DND-41 (cell line): ENCODE measurements around the gene GOLGA3.

Experiments
- ATAC-seq: fragments of 200-7000 bp; cut with Tn5 transposase; 3 replicates; pipeline ENCODE4 v1.9.1; 2021; ENCODE audit warnings: low read depth; ENCODE audit not compliant: insufficient read depth
- DNase-seq: peaks from one replicate; pipeline ENCODE4 v3.0.0-alpha.2; 2020
- H2AFZ ChIP-seq: 2 replicates; pipeline ENCODE4 v1.6.0; 2012; ENCODE audit warnings: low read depth, low read length
- H3K27ac ChIP-seq: 2 replicates; pipeline ENCODE4 v1.5.1; 2012; ENCODE audit warnings: low read length, inconsistent platforms
- H3K27me3 ChIP-seq: fragments of 200-600 bp; sonication (generic); 2 replicates; pipeline ENCODE4 v1.6.0; 2012; ENCODE audit warnings: low read length, mild to moderate bottlenecking, inconsistent platforms; ENCODE audit not compliant: insufficient read depth, poor library complexity
- H3K36me3 ChIP-seq: 2 replicates; pipeline ENCODE4 v1.5.1; 2012; ENCODE audit warnings: low read length, inconsistent platforms; ENCODE audit not compliant: insufficient read depth
- H3K4me1 ChIP-seq: 2 replicates; pipeline ENCODE4 v1.5.1; 2012; ENCODE audit warnings: mild to moderate bottlenecking, low read length; ENCODE audit not compliant: insufficient read depth
- H3K4me2 ChIP-seq: 2 replicates; pipeline ENCODE4 v1.6.0; 2012; ENCODE audit warnings: mild to moderate bottlenecking, moderate library complexity, low read length, inconsistent platforms; ENCODE audit not compliant: insufficient read depth
- H3K4me3 ChIP-seq, 2 experiments: fragments of 200-600 bp in 1 of 2; shearing (Covaris generic) in 1 of 2; 2 replicates each; pipeline ENCODE4 v1.5.1; 2012 to 2016; ENCODE audit warnings: inconsistent platforms in 2 of 2, low read length in 2 of 2, mild to moderate bottlenecking in 2 of 2, low read depth in 1 of 2, moderate library complexity in 1 of 2
- H3K79me2 ChIP-seq: 2 replicates; pipeline ENCODE4 v1.6.0; 2012; ENCODE audit warnings: low read length, inconsistent platforms; ENCODE audit not compliant: insufficient read depth
- H3K9ac ChIP-seq: 2 replicates; pipeline ENCODE4 v1.6.0; 2012; ENCODE audit warnings: low read depth, mild to moderate bottlenecking, inconsistent platforms, low read length, moderate library complexity
- H3K9me3 ChIP-seq: 2 replicates; pipeline ENCODE4 v1.5.1; 2012; ENCODE audit warnings: low read length, moderate library complexity, mild to moderate bottlenecking, inconsistent platforms; ENCODE audit not compliant: insufficient read depth, severe bottlenecking
- H4K20me1 ChIP-seq: 2 replicates; pipeline ENCODE4 v1.6.0; 2012; ENCODE audit warnings: low read length; ENCODE audit not compliant: insufficient read depth
- EZH2 ChIP-seq: IDR thresholded peaks from 3 replicates; pipeline ENCODE4 v1.6.1; 2012; ENCODE audit warnings: borderline replicate concordance, low read depth, mild to moderate bottlenecking, moderate library complexity, low read length, inconsistent platforms; ENCODE audit not compliant: severe bottlenecking
- TF ChIP-seq, protein P1 (sequence below): IDR thresholded peaks from 2 replicates; pipeline ENCODE4 v1.5.1; 2012; ENCODE audit warnings: borderline replicate concordance, low read length, moderate library complexity, mild to moderate bottlenecking; ENCODE audit not compliant: poor library complexity, severe bottlenecking; ENCODE audit errors: extremely low read depth

GOLGA3 gene

DNA sequence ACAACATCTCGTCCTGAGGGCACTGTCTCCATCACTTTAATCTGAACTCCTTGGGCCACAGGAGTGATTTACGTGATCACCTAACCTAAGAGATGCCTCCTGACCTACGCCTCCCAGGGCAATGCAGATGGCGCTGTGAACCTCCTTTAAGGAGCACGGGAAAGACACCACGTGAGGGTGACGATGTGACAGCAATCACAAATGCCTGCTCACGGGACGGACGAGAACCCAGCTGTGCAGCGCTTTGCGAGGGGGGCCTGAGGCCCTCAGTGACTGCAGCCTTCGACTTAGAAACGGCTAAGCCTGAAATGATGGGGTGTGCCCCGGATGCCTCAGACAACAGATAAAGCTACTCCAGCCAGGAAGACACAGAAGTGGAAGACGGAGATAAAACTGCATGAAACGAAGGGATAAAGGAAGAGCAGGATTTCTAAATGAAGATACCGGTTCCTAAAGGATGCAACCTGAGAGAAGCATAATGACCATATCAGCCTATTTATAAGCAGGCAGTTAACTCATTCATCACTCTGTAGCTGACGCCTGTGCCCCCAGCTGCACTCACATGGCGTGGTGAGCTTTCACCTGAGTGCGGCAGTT lies 13.9 kb upstream of the GOLGA3 start:
- Histone ChIP-seq H3K4me2 (no peak overlapping the region), H3K4me3 (no peak overlapping the region), H3K79me2 (no peaks in the 10 kb centered on the region), H2AFZ (no peak overlapping the region), H3K9me3 (no peaks in the 10 kb centered on the region), H3K36me3 (peaks cover 30% of the 10 kb centered on the region), H3K9ac (no peak overlapping the region), H3K27me3 (no peaks in the 10 kb centered on the region), H3K27ac (no peak overlapping the region), H4K20me1 (no peaks in the 10 kb centered on the region), H3K4me1 (no peaks in the 10 kb centered on the region)
- no peak for TF ChIP-seq EZH2
- TF ChIP-seq, protein P1, sequence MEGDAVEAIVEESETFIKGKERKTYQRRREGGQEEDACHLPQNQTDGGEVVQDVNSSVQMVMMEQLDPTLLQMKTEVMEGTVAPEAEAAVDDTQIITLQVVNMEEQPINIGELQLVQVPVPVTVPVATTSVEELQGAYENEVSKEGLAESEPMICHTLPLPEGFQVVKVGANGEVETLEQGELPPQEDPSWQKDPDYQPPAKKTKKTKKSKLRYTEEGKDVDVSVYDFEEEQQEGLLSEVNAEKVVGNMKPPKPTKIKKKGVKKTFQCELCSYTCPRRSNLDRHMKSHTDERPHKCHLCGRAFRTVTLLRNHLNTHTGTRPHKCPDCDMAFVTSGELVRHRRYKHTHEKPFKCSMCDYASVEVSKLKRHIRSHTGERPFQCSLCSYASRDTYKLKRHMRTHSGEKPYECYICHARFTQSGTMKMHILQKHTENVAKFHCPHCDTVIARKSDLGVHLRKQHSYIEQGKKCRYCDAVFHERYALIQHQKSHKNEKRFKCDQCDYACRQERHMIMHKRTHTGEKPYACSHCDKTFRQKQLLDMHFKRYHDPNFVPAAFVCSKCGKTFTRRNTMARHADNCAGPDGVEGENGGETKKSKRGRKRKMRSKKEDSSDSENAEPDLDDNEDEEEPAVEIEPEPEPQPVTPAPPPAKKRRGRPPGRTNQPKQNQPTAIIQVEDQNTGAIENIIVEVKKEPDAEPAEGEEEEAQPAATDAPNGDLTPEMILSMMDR = no peak
- DNase-seq (no peak), ATAC-seq (no peak)

DNA sequence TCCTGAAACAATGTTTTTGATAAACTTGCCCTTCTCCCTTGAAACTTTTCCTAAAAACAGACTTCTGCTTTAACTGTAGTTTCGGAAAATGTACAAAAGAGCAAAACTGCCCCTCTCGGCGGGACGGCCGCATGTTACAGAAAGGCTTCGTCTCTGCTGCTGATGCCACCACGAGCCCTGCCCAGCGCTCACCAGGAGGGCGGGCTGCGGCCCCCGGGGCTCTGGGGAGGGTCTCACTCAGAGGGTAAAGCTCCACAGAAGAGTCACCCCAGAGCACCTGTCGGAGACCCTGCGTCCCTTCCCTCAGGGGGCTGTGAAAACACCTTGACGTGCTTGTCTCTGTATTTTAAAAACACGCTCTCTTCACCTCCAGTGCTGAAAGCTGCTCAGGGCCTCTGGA lies 12.5 kb upstream of the GOLGA3 start:
- ATAC-seq (no peak), DNase-seq (no peak)
- TF ChIP-seq, protein P1 = no peak
- no peak for TF ChIP-seq EZH2
- H3K27ac ChIP-seq = no peak overlapping the region
- H3K4me1 ChIP-seq = no peaks in the 10 kb centered on the region
- no peaks in the 10 kb centered on the region for H3K79me2 ChIP-seq
- H3K4me3 ChIP-seq = no peak overlapping the region
- no peak overlapping the region for H3K4me2 ChIP-seq
- H3K27me3 ChIP-seq = no peaks in the 10 kb centered on the region
- no peaks in the 10 kb centered on the region for H3K9me3 ChIP-seq
- no peaks in the 10 kb centered on the region for H4K20me1 ChIP-seq
- no peak overlapping the region for H2AFZ ChIP-seq
- H3K9ac ChIP-seq = no peak overlapping the region
- peaks cover 20% of the 10 kb centered on the region for H3K36me3 ChIP-seq

DNA sequence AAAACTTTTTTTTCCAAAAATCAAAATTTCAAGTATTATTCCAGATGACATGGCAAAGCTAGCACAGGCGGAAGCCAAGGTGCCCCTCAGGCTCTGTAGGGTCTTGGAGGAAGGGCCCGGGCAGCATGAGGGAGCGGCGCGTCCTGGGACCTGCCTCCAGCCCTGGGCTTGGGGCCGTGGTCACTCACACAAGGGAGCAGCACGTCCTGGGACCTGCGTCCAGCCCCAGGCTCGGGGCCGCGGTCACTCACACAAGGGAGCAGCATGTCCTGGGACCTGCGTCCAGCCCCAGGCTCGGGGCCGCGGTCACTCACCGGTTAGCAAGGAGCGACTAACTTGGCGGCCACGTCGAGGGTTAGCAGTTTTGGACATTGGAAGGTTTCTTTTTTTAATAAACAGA lies 11.9 kb upstream of the GOLGA3 start:
- H3K27me3 ChIP-seq = no peaks in the 10 kb centered on the region
- no peak for DNase-seq
- no peak for ATAC-seq
- H3K4me3 ChIP-seq = no peak overlapping the region
- no peak overlapping the region for H2AFZ ChIP-seq
- TF ChIP-seq EZH2 = no peak
- TF ChIP-seq, protein P1 = no peak
- H3K4me2 ChIP-seq = no peak overlapping the region
- no peak overlapping the region for H3K9ac ChIP-seq
- H3K79me2 ChIP-seq = no peaks in the 10 kb centered on the region
- H3K36me3 ChIP-seq = peaks cover 14% of the 10 kb centered on the region
- no peaks in the 10 kb centered on the region for H3K9me3 ChIP-seq
- no peak overlapping the region for H3K27ac ChIP-seq
- no peaks in the 10 kb centered on the region for H4K20me1 ChIP-seq
- no peaks in the 10 kb centered on the region for H3K4me1 ChIP-seq
